IPS-15b (cell line): Measurements from ENCODE around the gene ZSCAN2.
"Not testable (repeated sequence)": the region's sequence is repeated elsewhere in the genome, so short reads cannot be mapped to it uniquely, and the experiment has no call there.

Source experiments
- H3K27me3 ChIP-seq: one replicate; pipeline ENCODE4 v1.6.1; 2013; ENCODE audit warnings: low read length; ENCODE audit not compliant: control insufficient read depth, insufficient read depth
- H3K36me3 ChIP-seq: one replicate; pipeline ENCODE4 v1.6.1; 2013; ENCODE audit warnings: low read length; ENCODE audit not compliant: control insufficient read depth, insufficient read depth
- H3K4me1 ChIP-seq: one replicate; pipeline ENCODE4 v1.6.1; 2013; ENCODE audit warnings: mild to moderate bottlenecking, low read length; ENCODE audit not compliant: control insufficient read depth, insufficient read depth
- H3K4me3 ChIP-seq: one replicate; pipeline ENCODE4 v1.5.1; 2013; ENCODE audit warnings: low read depth, low read length
- H3K9ac ChIP-seq: one replicate; pipeline ENCODE4 v1.6.1; 2013; ENCODE audit warnings: low read depth, mild to moderate bottlenecking, low read length
- H3K9me3 ChIP-seq: one replicate; pipeline ENCODE4 v1.6.1; 2013; ENCODE audit warnings: mild to moderate bottlenecking, low read length; ENCODE audit not compliant: control insufficient read depth, insufficient read depth

Gene ZSCAN2

DNA sequence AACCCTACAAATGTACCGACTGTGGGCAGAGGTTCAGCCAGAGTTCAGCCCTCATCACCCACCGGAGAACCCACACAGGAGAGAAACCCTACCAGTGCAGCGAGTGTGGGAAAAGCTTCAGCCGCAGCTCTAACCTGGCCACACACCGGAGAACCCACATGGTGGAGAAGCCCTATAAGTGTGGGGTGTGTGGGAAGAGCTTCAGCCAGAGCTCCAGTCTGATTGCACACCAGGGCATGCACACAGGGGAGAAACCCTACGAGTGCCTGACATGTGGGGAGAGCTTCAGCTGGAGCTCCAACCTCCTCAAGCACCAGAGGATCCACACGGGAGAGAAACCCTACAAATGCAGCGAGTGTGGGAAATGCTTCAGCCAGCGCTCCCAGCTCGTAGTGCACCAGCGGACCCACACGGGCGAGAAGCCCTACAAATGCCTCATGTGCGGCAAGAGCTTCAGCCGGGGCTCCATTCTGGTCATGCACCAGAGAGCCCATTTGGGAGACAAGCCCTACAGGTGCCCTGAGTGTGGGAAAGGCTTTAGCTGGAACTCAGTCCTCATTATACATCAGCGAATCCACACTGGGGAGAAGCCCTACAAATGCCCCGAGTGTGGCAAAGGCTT lies 20.7 kb downstream of the ZSCAN2 start:
- Histone ChIP-seq H3K9ac (no peak overlapping the region), H3K4me3 (no peak overlapping the region), H3K36me3 (peaks cover 31% of the 10 kb centered on the region), H3K4me1 (peaks cover 2% of the 10 kb centered on the region), H3K27me3 (no peaks in the 10 kb centered on the region), H3K9me3 (peaks cover 24% of the 10 kb centered on the region)

DNA sequence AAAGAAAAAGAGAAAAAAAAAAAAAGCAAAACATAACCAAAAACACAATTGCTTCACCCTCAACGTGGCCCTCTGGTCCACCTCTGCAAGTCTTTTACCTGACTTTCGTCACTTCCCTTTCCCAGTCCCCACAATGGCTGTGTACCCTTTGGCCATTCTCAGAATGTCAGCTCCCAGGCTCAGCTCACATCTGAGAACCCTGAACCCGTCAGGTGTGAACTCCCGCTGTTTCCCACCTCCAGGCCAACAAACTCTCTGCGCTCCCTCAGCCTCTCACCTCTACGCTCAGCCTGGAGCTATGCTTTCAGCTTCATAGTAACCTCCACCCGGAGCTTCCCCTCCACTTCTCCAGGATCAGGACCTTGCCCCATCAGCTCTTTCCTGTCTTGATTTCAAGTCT lies 23.6 kb downstream of the ZSCAN2 start:
- Histone ChIP-seq H3K9ac (no peak overlapping the region), H3K4me1 (peaks cover 2% of the 10 kb centered on the region), H3K9me3 (peaks cover 24% of the 10 kb centered on the region), H3K36me3 (peaks cover 31% of the 10 kb centered on the region), H3K27me3 (no peaks in the 10 kb centered on the region), H3K4me3 (no peak overlapping the region)

DNA sequence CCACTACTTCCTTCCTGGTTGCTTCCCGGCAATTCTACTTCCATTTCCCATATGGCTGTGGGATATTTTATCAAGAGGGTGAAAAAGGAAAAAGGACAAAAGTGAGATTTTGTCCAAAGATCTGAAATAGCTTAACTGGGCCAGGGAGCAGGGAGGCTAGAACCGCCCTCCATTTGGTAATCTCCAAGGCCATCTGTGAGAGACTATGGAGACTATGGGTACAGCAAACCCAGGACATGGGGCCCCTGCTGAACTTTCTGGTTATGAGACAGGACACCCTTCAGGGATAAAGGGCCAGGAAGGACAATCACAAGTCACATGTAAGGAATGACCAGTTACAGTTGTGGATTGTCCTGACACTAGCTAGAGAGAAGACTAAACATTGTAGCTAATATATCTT lies 24.3 kb downstream of the ZSCAN2 start:
- H3K4me3 ChIP-seq, result no peak overlapping the region
- H3K4me1 ChIP-seq, result peaks cover 2% of the 10 kb centered on the region
- H3K9me3 ChIP-seq, result peaks cover 24% of the 10 kb centered on the region
- H3K9ac ChIP-seq, result no peak overlapping the region
- peaks cover 31% of the 10 kb centered on the region for H3K36me3 ChIP-seq
- H3K27me3 ChIP-seq, result no peaks in the 10 kb centered on the region

DNA sequence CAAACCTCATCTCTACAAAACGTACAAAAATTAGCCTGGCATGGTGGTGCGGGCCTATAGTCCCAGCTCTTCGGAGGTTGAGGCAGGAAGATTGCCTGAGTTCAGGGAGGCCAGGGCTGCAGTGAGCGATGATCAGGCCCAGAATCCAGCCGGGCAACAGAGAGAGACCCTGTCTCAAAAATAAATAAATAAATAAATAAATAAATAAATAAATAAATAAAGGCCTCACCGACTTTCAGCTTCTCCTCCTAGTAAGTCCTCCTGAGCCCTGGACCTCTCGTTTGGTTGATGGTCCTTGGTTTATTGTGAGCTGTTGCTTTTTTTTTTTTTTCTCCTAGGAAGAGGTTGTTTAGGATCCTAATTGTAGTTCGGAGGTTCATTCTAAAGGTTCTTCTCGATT lies 28.2 kb downstream of the ZSCAN2 start:
- no peaks in the 10 kb centered on the region for H3K9me3 ChIP-seq
- H3K27me3 ChIP-seq, result peaks cover 16% of the 10 kb centered on the region
- peaks cover 3% of the 10 kb centered on the region for H3K36me3 ChIP-seq
- H3K4me3 ChIP-seq, result no peak overlapping the region
- H3K4me1 ChIP-seq, result peaks cover 2% of the 10 kb centered on the region
- no peak overlapping the region for H3K9ac ChIP-seq

DNA sequence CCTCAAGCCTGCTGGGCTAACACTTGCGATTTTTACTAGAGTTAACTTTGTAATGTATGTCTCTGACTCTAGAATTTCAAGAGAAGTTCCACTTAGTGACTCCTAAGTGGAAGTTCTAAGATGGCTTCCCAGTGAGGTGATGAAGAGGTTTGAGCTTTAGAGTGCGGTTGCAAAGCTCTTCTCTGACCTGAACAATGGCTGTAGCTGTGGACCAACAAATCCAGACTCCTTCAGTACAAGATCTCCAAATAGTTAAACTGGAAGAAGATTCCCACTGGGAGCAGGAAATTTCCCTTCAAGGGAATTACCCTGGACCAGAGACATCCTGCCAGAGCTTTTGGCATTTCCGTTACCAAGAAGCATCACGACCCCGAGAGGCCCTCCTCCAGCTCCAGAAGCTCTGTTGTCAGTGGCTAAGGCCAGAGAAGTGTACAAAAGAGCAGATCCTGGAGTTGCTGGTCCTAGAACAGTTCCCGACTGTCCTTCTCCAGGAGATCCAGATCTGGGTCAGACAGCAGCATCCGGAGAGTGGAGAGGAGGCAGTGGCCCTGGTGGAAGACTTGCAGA lies 31.0 kb downstream of the ZSCAN2 start:
- no peaks in the 10 kb centered on the region for H3K4me1 ChIP-seq

DNA sequence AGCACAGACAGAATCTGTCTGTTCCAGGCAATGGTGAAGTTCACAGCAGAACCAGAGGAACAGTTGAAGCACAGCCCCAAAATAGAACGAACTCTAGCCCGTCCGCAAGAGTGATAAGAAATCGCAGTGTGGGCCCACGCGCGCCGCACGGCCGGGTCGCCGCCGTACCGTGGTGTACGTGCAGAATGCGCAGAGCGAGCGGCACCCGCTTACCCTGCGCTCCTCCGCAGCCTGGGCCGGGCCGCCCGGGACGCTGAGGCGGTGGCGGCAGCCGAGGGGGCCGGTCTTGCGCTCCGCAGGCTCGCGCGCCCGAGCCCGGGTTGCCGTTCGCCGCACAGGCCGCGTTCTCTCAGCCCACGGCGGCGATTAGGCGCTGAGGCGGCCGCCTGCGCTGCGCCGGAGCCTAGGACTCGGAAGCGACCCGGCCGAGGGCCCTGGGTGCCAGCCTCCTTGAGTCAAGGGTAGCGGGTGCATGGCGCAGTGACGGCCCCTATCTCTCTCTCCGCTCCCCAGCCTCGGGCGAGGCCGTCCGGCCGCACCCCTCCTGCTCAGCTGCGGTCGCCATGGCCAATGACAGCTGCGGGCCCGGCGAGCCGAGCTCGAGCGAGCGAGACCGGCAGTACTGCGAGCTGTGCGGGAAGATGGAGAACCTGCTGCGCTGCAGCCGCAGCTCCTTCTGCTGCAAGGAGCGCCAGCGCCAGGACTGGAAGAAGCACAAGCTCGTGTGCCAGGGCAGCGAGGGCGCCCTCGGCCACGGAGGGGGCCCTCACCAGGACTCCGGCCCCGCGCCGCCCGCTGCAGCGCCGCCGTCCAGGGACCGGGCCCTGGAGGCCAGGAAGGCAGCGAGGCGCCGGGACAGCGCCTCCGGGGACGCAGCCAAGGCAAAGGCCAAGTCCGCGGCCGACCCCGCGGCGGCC lies 32.8 kb downstream of the ZSCAN2 start:
- peaks cover 5% of the 10 kb centered on the region for H3K4me1 ChIP-seq
- peak overlapping the region; percentile 17 for H3K9ac ChIP-seq
- no peaks in the 10 kb centered on the region for H3K9me3 ChIP-seq
- H3K4me3 ChIP-seq, result peak overlapping the region; percentile 42
- peaks cover 24% of the 10 kb centered on the region for H3K27me3 ChIP-seq
- no peaks in the 10 kb centered on the region for H3K36me3 ChIP-seq

More for the DNA sequence above, 31.0 kb downstream of the ZSCAN2 start:
- H3K36me3 ChIP-seq, result no peaks in the 10 kb centered on the region
- H3K4me3 ChIP-seq, result peak overlapping the region; percentile 84
- H3K9ac ChIP-seq, result peak overlapping the region; percentile 87
- no peaks in the 10 kb centered on the region for H3K9me3 ChIP-seq
- peaks cover 24% of the 10 kb centered on the region for H3K27me3 ChIP-seq

DNA sequence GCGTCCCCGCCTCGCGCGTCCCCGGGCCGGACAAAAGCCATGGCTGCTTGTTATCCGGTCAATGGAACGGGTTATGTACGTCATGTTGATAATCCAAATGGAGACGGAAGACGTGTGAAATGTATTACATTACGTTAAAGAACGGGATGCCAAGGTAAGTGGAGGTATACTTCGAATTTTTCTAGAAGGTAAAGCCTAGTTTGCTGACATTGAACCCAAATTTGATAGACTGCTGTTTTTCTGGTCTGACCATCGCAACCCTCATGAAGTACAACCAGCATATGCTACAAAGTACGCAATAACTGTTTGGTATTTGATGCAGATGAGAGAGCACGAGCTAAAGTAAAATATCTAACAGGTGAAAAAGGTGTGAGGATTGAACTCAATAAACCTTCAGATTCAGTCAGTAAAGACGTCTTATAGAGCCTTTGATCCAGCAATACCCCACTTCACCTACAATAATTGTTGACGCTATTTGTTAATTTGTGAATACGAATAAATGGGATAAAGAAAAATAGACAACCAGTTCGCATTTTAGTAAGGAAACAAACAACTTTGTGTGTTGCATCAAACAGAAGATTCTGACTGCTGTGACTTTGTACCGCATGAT lies 33.5 kb downstream of the ZSCAN2 start:
- Histone ChIP-seq H3K36me3 (no peaks in the 10 kb centered on the region), H3K9ac (peak overlapping the region; percentile 17), H3K4me1 (peaks cover 5% of the 10 kb centered on the region), H3K27me3 (peaks cover 24% of the 10 kb centered on the region), H3K4me3 (peak overlapping the region; percentile 42), H3K9me3 (no peaks in the 10 kb centered on the region)

DNA sequence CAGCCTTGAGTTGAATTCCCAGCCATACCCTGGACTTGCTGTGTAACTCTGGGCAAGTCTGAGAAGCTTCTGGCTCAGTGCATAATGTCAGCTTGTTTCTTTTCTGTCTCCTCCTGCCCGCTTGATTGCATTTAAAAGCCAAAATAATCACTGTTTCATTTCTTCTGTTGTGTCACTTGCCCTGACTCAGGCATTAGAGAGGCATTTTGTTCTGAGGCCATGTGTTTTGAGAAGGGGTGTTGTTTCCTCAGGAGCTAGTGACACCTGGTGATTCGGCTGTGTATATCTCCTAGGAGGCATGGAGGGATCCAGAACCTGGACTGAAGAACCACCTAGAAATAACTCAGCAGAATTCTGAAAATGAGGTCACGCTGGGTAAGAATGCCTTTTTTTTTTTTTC lies 37.3 kb downstream of the ZSCAN2 start:
- peaks cover 5% of the 10 kb centered on the region for H3K4me1 ChIP-seq
- no peaks in the 10 kb centered on the region for H3K9me3 ChIP-seq
- peaks cover 15% of the 10 kb centered on the region for H3K36me3 ChIP-seq
- no peak overlapping the region for H3K9ac ChIP-seq
- peaks cover 9% of the 10 kb centered on the region for H3K27me3 ChIP-seq
- no peak overlapping the region for H3K4me3 ChIP-seq

DNA sequence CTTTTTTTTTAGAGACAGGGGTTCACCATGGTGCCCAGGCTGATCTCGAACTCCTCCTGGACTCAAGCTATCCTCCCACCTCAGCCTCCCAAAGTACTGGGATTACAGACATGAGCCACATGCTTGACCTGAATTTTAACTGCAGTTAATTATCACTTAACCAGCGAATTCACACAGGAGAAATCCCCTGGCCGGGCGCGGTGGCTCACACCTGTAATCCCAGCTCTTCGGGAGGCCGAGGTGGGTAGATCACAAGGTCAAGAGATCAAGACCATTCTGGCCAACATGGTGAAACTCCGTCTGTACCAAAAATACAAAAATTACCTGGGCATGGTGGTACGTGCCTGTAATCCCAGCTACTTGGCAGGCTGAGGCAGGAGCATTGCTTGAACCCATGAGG lies 41.1 kb downstream of the ZSCAN2 start:
- peaks cover 40% of the 10 kb centered on the region for H3K36me3 ChIP-seq
- not testable (repeated sequence) for H3K27me3 ChIP-seq, H3K4me1 ChIP-seq, H3K9me3 ChIP-seq, H3K9ac ChIP-seq, H3K4me3 ChIP-seq

DNA sequence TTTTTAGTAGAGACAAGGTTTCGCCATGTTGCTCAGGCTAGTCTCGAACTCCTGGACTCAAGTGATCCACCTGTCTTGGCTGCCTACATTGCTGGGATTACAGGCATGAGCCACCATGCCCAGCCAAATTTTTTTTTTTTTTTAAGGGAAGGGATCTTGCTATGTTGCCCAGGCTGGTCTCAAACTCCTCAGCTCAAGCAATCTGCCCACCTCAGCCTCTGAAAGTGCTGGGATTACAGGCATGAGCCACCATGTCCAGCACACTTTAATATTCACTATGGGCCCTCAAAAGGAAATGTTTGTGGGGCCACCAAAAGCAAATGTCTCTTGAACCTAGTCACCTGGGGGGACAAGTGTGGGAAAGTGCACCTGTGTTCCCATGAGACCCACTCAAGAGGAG lies 41.8 kb downstream of the ZSCAN2 start:
- not testable (repeated sequence) for H3K9ac ChIP-seq, H3K4me3 ChIP-seq, H3K27me3 ChIP-seq, H3K4me1 ChIP-seq, H3K9me3 ChIP-seq
- H3K36me3 ChIP-seq, result peaks cover 45% of the 10 kb centered on the region

DNA sequence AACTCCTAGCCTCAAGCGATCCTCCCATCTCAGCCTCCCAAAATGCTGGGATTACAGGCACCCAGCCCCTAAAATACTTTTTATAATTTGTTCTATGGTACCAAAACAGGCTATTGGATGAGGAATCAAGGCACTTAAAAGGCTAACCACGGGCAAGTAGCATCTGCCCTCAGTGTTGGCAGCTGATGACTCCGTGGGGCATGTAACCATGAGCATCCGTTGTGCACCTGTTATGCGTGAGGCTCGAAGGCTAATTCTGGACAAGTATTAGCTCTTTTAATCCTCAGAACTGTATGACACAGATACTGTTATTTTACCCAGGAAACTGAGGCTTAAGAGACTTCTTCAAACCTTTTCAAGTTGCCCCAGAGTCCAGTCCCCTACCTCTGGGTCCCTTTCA lies 43.0 kb downstream of the ZSCAN2 start:
- Histone ChIP-seq H3K9me3 (no peaks in the 10 kb centered on the region), H3K9ac (no peak overlapping the region), H3K4me1 (no peaks in the 10 kb centered on the region), H3K27me3 (no peaks in the 10 kb centered on the region), H3K36me3 (peaks cover 51% of the 10 kb centered on the region), H3K4me3 (no peak overlapping the region)
